Hepatocyte (in vitro differentiated cells): ENCODE data around the gene AMBRA1. TPM values are rescaled to one million over a fixed set of nuclear protein-coding genes. Genes with fewer than 3 reads are reported as not detected.

Experiments
- DNase-seq: peaks from one replicate; pipeline ENCODE4 v3.0.0-alpha.2; 2016; ENCODE audit warnings: low spot score
- H2AFZ ChIP-seq: fragments of 200-600 bp; sonication (generic); 2 replicates; pipeline ENCODE4 v1.6.0; 2016; ENCODE audit warnings: antibody characterized with exemption, mild to moderate bottlenecking
- H3K27ac ChIP-seq: fragments of 200-600 bp; sonication (generic); 2 replicates; pipeline ENCODE4 v1.5.1; 2016; ENCODE audit warnings: mild to moderate bottlenecking
- H3K27me3 ChIP-seq: fragments of 200-600 bp; sonication (generic); 2 replicates; pipeline ENCODE4 v1.6.1; 2016
- H3K36me3 ChIP-seq: fragments of 200-600 bp; sonication (generic); replicated peaks from 2 replicates; pipeline ENCODE4 v1.5.1; 2016; ENCODE audit warnings: low read depth; ENCODE audit not compliant: insufficient read depth
- H3K4me1 ChIP-seq: fragments of 200-600 bp; sonication (generic); 2 replicates; pipeline ENCODE4 v1.5.1; 2016; ENCODE audit warnings: mild to moderate bottlenecking, moderate library complexity; ENCODE audit not compliant: insufficient read depth
- H3K4me2 ChIP-seq: fragments of 200-600 bp; sonication (generic); 2 replicates; pipeline ENCODE4 v1.6.0; 2016
- H3K4me3 ChIP-seq: fragments of 200-600 bp; sonication (generic); 2 replicates; pipeline ENCODE4 v1.5.1; 2016; ENCODE audit warnings: mild to moderate bottlenecking
- H3K79me2 ChIP-seq: fragments of 200-600 bp; sonication (generic); 2 replicates; pipeline ENCODE4 v1.6.0; 2017; ENCODE audit warnings: mild to moderate bottlenecking
- H3K9me2 ChIP-seq: fragments of 200-600 bp; sonication (generic); replicated peaks from 2 replicates; pipeline ENCODE4 v1.6.0; 2017; ENCODE audit warnings: mild to moderate bottlenecking; ENCODE audit not compliant: insufficient read depth
- H3K9me3 ChIP-seq: fragments of 200-600 bp; sonication (generic); 2 replicates; pipeline ENCODE4 v1.5.1; 2016; ENCODE audit warnings: low read depth, mild to moderate bottlenecking
- H4K20me1 ChIP-seq: fragments of 200-600 bp; sonication (generic); 2 replicates; pipeline ENCODE4 v1.6.0; 2016; ENCODE audit warnings: mild to moderate bottlenecking; ENCODE audit not compliant: insufficient read depth, poor library complexity, severe bottlenecking
- EZH2 ChIP-seq: fragments of 200-600 bp; sonication (generic); IDR thresholded peaks from 2 replicates; pipeline ENCODE4 v1.6.1; 2016; ENCODE audit warnings: antibody characterized with exemption, mild to moderate bottlenecking, borderline replicate concordance
- EZH2phosphoT487 ChIP-seq: fragments of 200-600 bp; sonication (generic); IDR thresholded peaks from one replicate; pipeline ENCODE4 v1.6.1; 2018; ENCODE audit warnings: antibody characterized with exemption, mild to moderate bottlenecking, low read depth, moderate library complexity; ENCODE audit not compliant: unreplicated experiment, severe bottlenecking
- WGBS: methylation state at CpG from one replicate; pipeline ENCODE4 v1.1.6; 2016; ENCODE audit warnings: low lambda C conversion rate; ENCODE audit errors: missing lambda C conversion rate; 5-methylcytosine and 5-hydroxymethylcytosine counted together
- polyA plus RNA-seq: library from polyadenylated mRNA; unstranded; fragments of >200 nt; fragmentation: Nextera tagmentation; extraction: Ambion mirVana; gene quantifications from 2 replicates; pipeline ENCODE4 v1.2.1, GENCODE V29; 2016
- total RNA-seq: library from RNA; depleted of rRNA; stranded (reverse); fragments of >200 nt; gene quantifications from 2 replicates; pipeline ENCODE4 v1.2.3, GENCODE V29; 2014
- TF ChIP-seq, protein P1 (sequence below): fragments of 200-600 bp; sonication (generic); IDR thresholded peaks from 2 replicates; pipeline ENCODE4 v1.5.1; 2016; ENCODE audit warnings: antibody characterized with exemption, mild to moderate bottlenecking; ENCODE audit not compliant: poor library complexity

Gene AMBRA1
- total and polyA plus RNA-seq, 2 experiments from 2014 or later: 7.2 to 31.2 TPM

DNA sequence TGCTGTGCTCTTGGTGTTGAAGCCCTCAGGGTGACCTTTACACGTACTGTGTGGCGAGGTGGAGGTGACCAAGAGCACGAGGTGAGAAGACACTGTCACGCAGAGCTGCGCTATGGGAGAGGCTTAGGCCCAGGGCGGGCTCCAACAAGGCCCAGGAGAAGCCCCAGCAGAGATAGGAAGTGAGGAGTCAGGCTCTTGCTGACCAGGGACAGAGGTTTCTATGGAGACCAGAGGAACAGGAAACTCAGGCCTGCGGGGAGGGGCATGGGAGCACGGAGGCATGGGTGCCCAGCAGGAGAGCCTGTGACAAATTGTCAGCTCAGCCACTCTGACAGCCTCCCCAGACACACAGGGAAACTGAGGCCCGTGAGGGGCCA lies 230.8 kb downstream of the AMBRA1 start:
- H2AFZ ChIP-seq: no peak overlapping the region
- peaks cover 4% of the 10 kb centered on the region for H4K20me1 ChIP-seq
- no peak overlapping the region for H3K4me3 ChIP-seq
- WGBS: 67% methylated on average over 9 of the region's 9 CpGs
- H3K9me2 ChIP-seq: no peaks in the 10 kb centered on the region
- TF ChIP-seq EZH2phosphoT487 (no peak), EZH2 (no peak)
- TF ChIP-seq, protein P1, sequence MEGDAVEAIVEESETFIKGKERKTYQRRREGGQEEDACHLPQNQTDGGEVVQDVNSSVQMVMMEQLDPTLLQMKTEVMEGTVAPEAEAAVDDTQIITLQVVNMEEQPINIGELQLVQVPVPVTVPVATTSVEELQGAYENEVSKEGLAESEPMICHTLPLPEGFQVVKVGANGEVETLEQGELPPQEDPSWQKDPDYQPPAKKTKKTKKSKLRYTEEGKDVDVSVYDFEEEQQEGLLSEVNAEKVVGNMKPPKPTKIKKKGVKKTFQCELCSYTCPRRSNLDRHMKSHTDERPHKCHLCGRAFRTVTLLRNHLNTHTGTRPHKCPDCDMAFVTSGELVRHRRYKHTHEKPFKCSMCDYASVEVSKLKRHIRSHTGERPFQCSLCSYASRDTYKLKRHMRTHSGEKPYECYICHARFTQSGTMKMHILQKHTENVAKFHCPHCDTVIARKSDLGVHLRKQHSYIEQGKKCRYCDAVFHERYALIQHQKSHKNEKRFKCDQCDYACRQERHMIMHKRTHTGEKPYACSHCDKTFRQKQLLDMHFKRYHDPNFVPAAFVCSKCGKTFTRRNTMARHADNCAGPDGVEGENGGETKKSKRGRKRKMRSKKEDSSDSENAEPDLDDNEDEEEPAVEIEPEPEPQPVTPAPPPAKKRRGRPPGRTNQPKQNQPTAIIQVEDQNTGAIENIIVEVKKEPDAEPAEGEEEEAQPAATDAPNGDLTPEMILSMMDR: no peak
- H3K4me1 ChIP-seq: peaks cover 14% of the 10 kb centered on the region
- no peaks in the 10 kb centered on the region for H3K9me3 ChIP-seq
- no peaks in the 10 kb centered on the region for H3K27me3 ChIP-seq
- no peaks in the 10 kb centered on the region for H3K36me3 ChIP-seq
- no peak for DNase-seq
- peaks cover 38% of the 10 kb centered on the region for H3K79me2 ChIP-seq
- no peak overlapping the region for H3K27ac ChIP-seq
- H3K4me2 ChIP-seq: no peak overlapping the region

DNA sequence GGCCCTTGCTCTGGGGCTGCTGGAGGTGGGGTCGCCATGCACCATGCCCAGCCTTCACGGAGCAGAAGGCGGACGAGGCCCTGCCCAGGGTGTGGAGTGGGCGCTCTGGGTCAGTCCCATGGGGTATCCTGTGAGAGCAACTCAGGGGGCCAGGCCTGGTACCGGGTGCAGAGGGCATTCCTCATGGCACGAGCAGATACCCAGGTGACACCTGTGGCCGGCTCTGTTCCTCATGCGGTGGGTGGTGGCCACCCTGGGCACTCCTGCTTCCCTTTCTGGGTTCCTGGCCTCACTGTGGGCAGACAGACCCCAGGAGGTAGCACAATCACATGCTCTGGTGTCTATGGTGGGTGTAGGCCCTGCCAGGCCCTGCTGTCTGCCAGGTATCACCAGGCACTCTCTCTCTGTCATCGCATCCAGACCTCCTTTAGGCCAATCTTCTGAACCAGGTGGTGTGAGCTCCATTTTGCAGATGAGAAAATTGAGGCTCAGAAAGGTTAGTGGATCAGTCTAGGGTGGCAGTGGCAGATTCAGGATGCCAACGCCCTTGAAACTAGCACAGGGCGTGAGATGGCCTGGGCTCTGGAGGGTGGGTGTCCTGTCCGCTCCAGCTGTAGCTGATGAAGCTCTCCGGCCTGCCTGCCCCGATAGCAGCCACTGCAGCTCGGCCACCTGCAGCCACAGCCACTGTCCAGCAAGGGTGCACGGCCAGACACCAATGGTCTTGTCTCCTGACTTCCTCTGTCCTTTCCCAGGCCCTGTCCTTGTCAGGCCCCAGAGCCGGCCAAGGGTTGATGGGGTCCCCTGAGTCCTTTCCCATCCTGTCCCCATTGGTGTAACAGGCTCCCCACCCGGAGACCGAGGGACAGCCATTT lies 231.4 kb downstream of the AMBRA1 start:
- Histone ChIP-seq H3K9me3 (no peaks in the 10 kb centered on the region), H3K4me2 (no peak overlapping the region), H3K27ac (no peak overlapping the region), H3K4me3 (no peak overlapping the region), H2AFZ (no peak overlapping the region), H3K36me3 (no peaks in the 10 kb centered on the region), H4K20me1 (peaks cover 4% of the 10 kb centered on the region), H3K27me3 (no peaks in the 10 kb centered on the region), H3K79me2 (peaks cover 44% of the 10 kb centered on the region), H3K9me2 (no peaks in the 10 kb centered on the region), H3K4me1 (peaks cover 14% of the 10 kb centered on the region)
- 90% methylated on average over 20 of the region's 20 CpGs for WGBS
- no peak for DNase-seq
- TF ChIP-seq, protein P1: no peak
- TF ChIP-seq EZH2phosphoT487 (no peak), EZH2 (no peak)

DNA sequence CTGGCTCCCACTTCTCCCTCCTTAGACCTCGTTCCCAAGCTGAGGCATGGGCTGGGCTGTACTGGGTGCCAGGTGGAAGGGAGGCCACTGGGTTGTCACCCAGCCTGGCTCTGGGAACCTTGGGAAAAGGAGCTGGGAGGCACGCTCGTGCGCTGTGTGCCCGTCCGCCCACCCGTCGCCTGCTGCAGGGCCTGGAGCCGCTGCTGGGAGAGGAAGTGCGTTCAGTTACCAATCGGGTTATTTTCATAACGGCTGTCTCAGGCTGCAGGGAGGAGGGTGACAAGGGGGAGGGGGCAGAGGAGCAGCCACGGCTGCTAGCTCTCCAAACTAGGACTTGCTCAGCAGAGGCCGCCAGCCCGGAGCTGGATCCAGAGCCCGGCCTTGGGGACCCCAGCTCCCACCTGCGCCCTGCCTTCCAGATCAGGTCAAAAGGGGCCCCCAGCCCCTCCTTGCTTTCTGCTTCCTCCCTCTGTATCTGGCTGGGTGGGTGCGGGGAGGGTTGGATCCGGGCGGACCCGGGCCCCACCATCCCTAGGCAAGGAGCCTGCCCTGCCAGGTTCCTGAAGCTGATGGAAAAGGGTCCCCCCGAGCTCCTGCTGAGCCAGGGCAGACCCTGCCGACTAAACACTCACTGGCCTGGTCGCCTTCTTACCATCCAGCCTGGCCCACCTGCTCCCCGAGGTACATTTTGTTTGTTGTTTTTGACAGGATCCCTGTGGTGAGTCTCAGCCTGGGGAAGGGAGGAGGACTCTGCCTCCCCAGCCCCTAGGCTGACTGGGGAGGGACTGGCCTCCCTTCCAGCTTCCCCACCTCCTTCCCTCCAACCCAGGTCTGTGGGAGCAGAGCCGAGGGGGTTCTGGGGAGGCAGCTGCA lies 232.3 kb downstream of the AMBRA1 start:
- no peak overlapping the region for H2AFZ ChIP-seq
- no peaks in the 10 kb centered on the region for H3K9me2 ChIP-seq
- peaks cover 12% of the 10 kb centered on the region for H3K4me1 ChIP-seq
- H4K20me1 ChIP-seq: peaks cover 4% of the 10 kb centered on the region
- H3K4me3 ChIP-seq: no peak overlapping the region
- H3K4me2 ChIP-seq: peak overlapping the region; percentile 41
- TF ChIP-seq, protein P1: no peak
- no peak for TF ChIP-seq EZH2phosphoT487
- TF ChIP-seq EZH2: no peak
- no peaks in the 10 kb centered on the region for H3K36me3 ChIP-seq
- H3K27ac ChIP-seq: peak overlapping the region; percentile 23
- peaks cover 49% of the 10 kb centered on the region for H3K79me2 ChIP-seq
- H3K27me3 ChIP-seq: no peaks in the 10 kb centered on the region
- 63% methylated on average over 26 of the region's 26 CpGs for WGBS
- DNase-seq: no peak
- H3K9me3 ChIP-seq: no peaks in the 10 kb centered on the region
